Keratinocyte (primary cell): ENCODE measurements around the gene DCAF4. TPM values are rescaled to one million over a fixed set of nuclear protein-coding genes. Genes with fewer than 3 reads are reported as not detected.

ENCODE experiments used
- DNase-seq: peaks from one replicate; pipeline ENCODE4 v3.0.0-alpha.2; 2011; ENCODE audit warnings: low read depth, missing footprints, low spot score
- FAIRE-seq: peaks from 2 replicates; lab custom pipeline; 2011; peaks lifted over from hg19 to GRCh38; lab: Jason Lieb, UNC
- H2AFZ ChIP-seq: 2 replicates; pipeline ENCODE4 v1.6.0; 2012; ENCODE audit warnings: low read length, control low read depth, inconsistent platforms; ENCODE audit not compliant: control insufficient read depth
- H3K27ac ChIP-seq: 2 replicates; pipeline ENCODE4 v1.5.1; 2011; ENCODE audit warnings: low read length; ENCODE audit not compliant: control insufficient read depth, insufficient read depth
- H3K27me3 ChIP-seq: 3 replicates; pipeline ENCODE4 v1.6.0; 2011; ENCODE audit warnings: low read length; ENCODE audit not compliant: control insufficient read depth, insufficient read depth; ENCODE audit errors: extremely low read depth
- H3K36me3 ChIP-seq, 2 experiments: 2 replicates in 1 of 2; 3 replicates in 1 of 2; pipeline ENCODE4 v1.5.1; 2011; ENCODE audit warnings: low read length in 2 of 2, mild to moderate bottlenecking in 1 of 2; ENCODE audit not compliant: control insufficient read depth in 2 of 2, insufficient read depth in 2 of 2; ENCODE audit errors: extremely low read depth in 1 of 2
- H3K4me1 ChIP-seq: 3 replicates; pipeline ENCODE4 v1.5.1; 2011; ENCODE audit warnings: low read length; ENCODE audit not compliant: control insufficient read depth, insufficient read depth; ENCODE audit errors: extremely low read depth
- H3K4me2 ChIP-seq: 3 replicates; pipeline ENCODE4 v1.6.0; 2011; ENCODE audit warnings: low read depth, low read length; ENCODE audit not compliant: control insufficient read depth, insufficient read depth; ENCODE audit errors: extremely low read depth
- H3K4me3 ChIP-seq, 3 experiments: fragments of 200-600 bp in 1 of 3; sonication (generic) in 1 of 3; 2 replicates in 2 of 3; 3 replicates in 1 of 3; pipeline ENCODE4 v1.5.1; 2011 to 2016; ENCODE audit warnings: low read length in 3 of 3, mild to moderate bottlenecking in 3 of 3, control low read depth in 2 of 3, inconsistent platforms in 1 of 3, low read depth in 1 of 3, mixed read lengths in 1 of 3, mixed run types in 1 of 3, moderate library complexity in 1 of 3; ENCODE audit not compliant: control insufficient read depth in 2 of 3, insufficient read depth in 2 of 3; ENCODE audit errors: extremely low read depth in 1 of 3
- H3K79me2 ChIP-seq: 2 replicates; pipeline ENCODE4 v1.6.0; 2012; ENCODE audit warnings: low read length; ENCODE audit not compliant: control insufficient read depth, insufficient read depth
- H3K9ac ChIP-seq: 3 replicates; pipeline ENCODE4 v1.6.0; 2011; ENCODE audit warnings: low read length; ENCODE audit not compliant: control insufficient read depth, insufficient read depth; ENCODE audit errors: extremely low read depth
- H3K9me1 ChIP-seq: 3 replicates; pipeline ENCODE4 v1.6.0; 2011; ENCODE audit warnings: low read length; ENCODE audit not compliant: control insufficient read depth, insufficient read depth; ENCODE audit errors: extremely low read depth
- H3K9me3 ChIP-seq: 2 replicates; pipeline ENCODE4 v1.5.1; 2012; ENCODE audit warnings: low read depth, low read length; ENCODE audit not compliant: control insufficient read depth
- H4K20me1 ChIP-seq: 3 replicates; pipeline ENCODE4 v1.6.0; 2011; ENCODE audit warnings: low read length; ENCODE audit not compliant: control insufficient read depth, insufficient read depth; ENCODE audit errors: extremely low read depth
- CTCF ChIP-seq, 3 experiments: IDR thresholded peaks in 1 of 3; conservative IDR thresholded peaks in 1 of 3; optimal IDR thresholded peaks in 1 of 3; 2 replicates in 2 of 3; 3 replicates in 1 of 3; pipeline versions ENCODE3 to v1.5.1; 2011; ENCODE audit warnings: low read length in 3 of 3, mild to moderate bottlenecking in 3 of 3, moderate library complexity in 2 of 3, control low read depth in 1 of 3, inconsistent platforms in 1 of 3; ENCODE audit not compliant: insufficient read depth in 2 of 3; ENCODE audit errors: extremely low read depth in 1 of 3
- EZH2 ChIP-seq: IDR thresholded peaks from one replicate; pipeline ENCODE4 v1.6.1; 2012; ENCODE audit warnings: inconsistent platforms, mild to moderate bottlenecking, low read length, moderate library complexity
- dilution Hi-C: fragments of 300-500 bp; cut with MboI; formaldehyde crosslinking; loops from one replicate; pipeline ENCODE4 v1.7.0; 2020; ENCODE audit warnings: low sequenced_read_pairs; ENCODE audit not compliant: extremely low pct_ligation_motif_present
- polyA plus RNA-seq, 5 experiments: library from polyadenylated mRNA; depleted of rRNA in 3 of 5; stranded (reverse) in 3 of 5; stranded (forward) in 1 of 5; unstranded in 1 of 5; fragments of >200 nt; gene quantifications; 1 replicate in 1 of 5; 2 replicates in 3 of 5; 3 replicates in 1 of 5; pipeline versions ENCODE4 v1.2.1 to v1.2.3, GENCODE V29; 2011 to 2012; ENCODE audit warnings: missing spikeins in 2 of 5, low read depth in 1 of 5, low replicate concordance in 1 of 5

Gene DCAF4
- polyA plus RNA-seq, 1 donor (not counting 4 experiments of a cell fraction or from before 2014, with no cell fraction given) = 26.1 TPM

DNA sequence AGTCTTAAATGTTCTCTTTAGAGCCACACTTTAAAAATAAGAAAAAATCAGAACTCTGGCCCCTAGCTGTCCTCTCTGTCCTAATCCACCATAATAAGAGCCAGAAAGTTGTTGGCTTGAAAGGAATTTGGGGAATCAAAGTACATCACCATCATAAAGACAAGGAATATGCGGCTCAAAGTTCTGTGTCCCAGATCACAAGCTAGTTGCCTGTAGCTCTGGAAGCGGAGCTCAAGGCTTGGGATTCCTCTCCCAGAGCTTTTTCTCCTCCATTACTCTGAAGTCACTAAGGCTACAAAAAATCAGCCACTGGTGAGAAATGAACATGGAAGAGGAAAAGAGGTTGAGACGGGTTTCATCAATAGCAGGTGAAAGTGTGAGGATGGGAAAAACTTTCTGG lies 38.8 kb upstream of the DCAF4 start:
- H3K9me1 ChIP-seq = no peaks in the 10 kb centered on the region
- H3K4me1 ChIP-seq = peaks cover 8% of the 10 kb centered on the region
- FAIRE-seq (no peak), DNase-seq (no peak)
- dilution Hi-C loops = no loop called here
- no peak overlapping the region for H3K4me2 ChIP-seq
- no peak for TF ChIP-seq EZH2
- no peak for TF ChIP-seq CTCF (optimal IDR thresholded peaks at IDR 0.05 in 1 of 3, IDR thresholded peaks at IDR 0.05 in 1 of 3, conservative IDR thresholded peaks at IDR 0.05 in 1 of 3; ENCODE audit: extremely low read depth in 1 of 3, insufficient read depth in 2 of 3, low read length in 3 of 3)
- no peaks in the 10 kb centered on the region for H4K20me1 ChIP-seq
- no peak overlapping the region for H3K4me3 ChIP-seq
- peaks cover 26% of the 10 kb centered on the region for H3K27me3 ChIP-seq
- no peak overlapping the region for H2AFZ ChIP-seq
- H3K36me3 ChIP-seq = no peaks in the 10 kb centered on the region
- no peak overlapping the region for H3K27ac ChIP-seq
- no peak overlapping the region for H3K9ac ChIP-seq
- no peaks in the 10 kb centered on the region for H3K9me3 ChIP-seq
- no peaks in the 10 kb centered on the region for H3K79me2 ChIP-seq

- FAIRE-seq (no peak), DNase-seq (no peak)
- Histone ChIP-seq H2AFZ (no peak overlapping the region), H3K4me1 (peaks cover 12% of the 10 kb centered on the region), H3K4me3 (no peak overlapping the region), H3K79me2 (no peaks in the 10 kb centered on the region), H3K4me2 (no peak overlapping the region), H3K27ac (no peak overlapping the region), H3K9me3 (no peaks in the 10 kb centered on the region), H3K9me1 (no peaks in the 10 kb centered on the region), H3K36me3 (no peaks in the 10 kb centered on the region), H3K27me3 (peaks cover 30% of the 10 kb centered on the region), H4K20me1 (no peaks in the 10 kb centered on the region), H3K9ac (no peak overlapping the region)
- dilution Hi-C loops = no loop called here
- TF ChIP-seq EZH2 (no peak), CTCF (optimal IDR thresholded peaks at IDR 0.05 in 1 of 3, IDR thresholded peaks at IDR 0.05 in 1 of 3, conservative IDR thresholded peaks at IDR 0.05 in 1 of 3; ENCODE audit: extremely low read depth in 1 of 3, insufficient read depth in 2 of 3, low read length in 3 of 3) (no peak)
Observed at GRCh38 chr14:72888192-72888591, 38.1 kb upstream of the DCAF4 start.
